ENCODE results near the gene CPVL. TPM values are rescaled to one million over a fixed set of nuclear protein-coding genes. Genes with fewer than 3 reads are reported as not detected.

Gene CPVL
- total and polyA plus RNA-seq, 11 donors = 68.8 to 247 (median 134) TPM

GRCh38 chr7:28960071-28960840 lies 186.1 kb downstream of the CPVL start:
- DNase-seq = no peak
- WGBS, 4 donors = 92 to 96% (median 93%) methylated on average over 7 of the region's 7 CpGs

GRCh38 chr7:28958980-28959347 lies 187.4 kb downstream of the CPVL start:
- WGBS, 4 donors = 60 to 76% (median 69%) methylated on average over 6 of the region's 6 CpGs
- Histone ChIP-seq H3K27me3 (peaks cover 0 to 48% (median 0%) of the 10 kb centered on the region in 9 donors), H3K4me1 (peaks cover 5 to 46% (median 31%) of the 10 kb centered on the region in 12 donors), H3K36me3 (no peaks in the 10 kb centered on the region), H3K9me3 (no peaks in the 10 kb centered on the region), H3K4me3 (peak overlapping the region in 10 of 12 donors; percentile 45 to 73 (median 64)), H3K27ac (peak overlapping the region in 11 of 12 donors; percentile 11 to 79 (median 70))
- TF ChIP-seq CTCF (IDR thresholded peaks at IDR 0.05) (no peak), POLR2A (IDR thresholded peaks at IDR 0.05) (no peak)
- no peak for ATAC-seq
- DNase-seq = no peak
- intact Hi-C loops (cut with DNase I) = loop anchor here in 8 of 10 donors (5.0 to 10.0 kb wide), 4 partner anchors 46 to 146 kb away; no protein-coding TSS in a partner anchor

More at GRCh38 chr7:28960071-28960840, 186.1 kb downstream of the CPVL start:
- Histone ChIP-seq H3K27me3 (peaks cover 0 to 38% (median 0%) of the 10 kb centered on the region in 9 donors), H3K9me3 (no peaks in the 10 kb centered on the region), H3K4me1 (peaks cover 5 to 36% (median 28%) of the 10 kb centered on the region in 12 donors), H3K36me3 (no peaks in the 10 kb centered on the region), H3K4me3 (no peak overlapping the region), H3K27ac (no peak overlapping the region)
- TF ChIP-seq CTCF (IDR thresholded peaks at IDR 0.05) (no peak), POLR2A (IDR thresholded peaks at IDR 0.05) (no peak)
- intact Hi-C loops (cut with DNase I) = loop anchor here in 1 of 10 donors (10.0 kb wide), 1 partner anchor 55 kb away; no protein-coding TSS in a partner anchor
- no peak for ATAC-seq

GRCh38 chr7:28958235-28958979 lies 187.9 kb downstream of the CPVL start, which contains the start of gene TRIL:
TSS of gene TRIL (minus strand) at chr7:28958330. CDS start at chr7:28958046, 284 bp downstream.
- Histone ChIP-seq H3K27ac (peak within 1 kb of the TSS; percentile 35 to 79 (median 70)), H3K27me3 (peaks cover 0 to 48% (median 0%) of the 10 kb centered on the region in 9 donors), H3K36me3 (no peaks in the 10 kb centered on the region), H3K4me1 (peaks cover 5 to 52% (median 37%) of the 10 kb centered on the region in 12 donors), H3K9me3 (no peaks in the 10 kb centered on the region), H3K4me3 (peak within 1 kb of the TSS; percentile 42 to 73 (median 62))
- peak in 2 of 12 donors; percentile 3 to 8 for TF ChIP-seq CTCF (IDR thresholded peaks at IDR 0.05)
- no peak for TF ChIP-seq POLR2A (IDR thresholded peaks at IDR 0.05)
- intact Hi-C loops (cut with DNase I) = loop anchor here in 8 of 10 donors (5.0 to 10.0 kb wide), 4 partner anchors 46 to 146 kb away; no protein-coding TSS in a partner anchor
- 7 to 12% (median 9%) methylated on average over 41 to 66 of the region's 66 CpGs for WGBS, 4 donors
- peak; percentile 87 to 94 (median 90) for DNase-seq
- ATAC-seq = peak; percentile 39 to 86 (median 64)

All from heart left ventricle (tissue), 16 donors.